ENCODE results near the gene EFHD1. TPM values are rescaled to one million over a fixed set of nuclear protein-coding genes. Genes with fewer than 3 reads are reported as not detected.

The EFHD1 gene
- total and polyA plus RNA-seq, 2 donors (not counting 1 experiment from before 2014, with no cell fraction given), result not detected

- Histone ChIP-seq H2AFZ (ENCODE audit: insufficient read depth, low read depth, low read length, poor library complexity, severe bottlenecking) (no peak overlapping the region), H4K20me1 (ENCODE audit: control insufficient read depth, insufficient read depth, low read length, poor library complexity, severe bottlenecking) (no peaks in the 10 kb centered on the region), H3K4me2 (replicated peaks; ENCODE audit: low read depth, low read length, poor library complexity, severe bottlenecking) (no peak overlapping the region)
Observed at GRCh38 chr2:232610081-232610480, 23.3 kb upstream of the EFHD1 start.

DNA sequence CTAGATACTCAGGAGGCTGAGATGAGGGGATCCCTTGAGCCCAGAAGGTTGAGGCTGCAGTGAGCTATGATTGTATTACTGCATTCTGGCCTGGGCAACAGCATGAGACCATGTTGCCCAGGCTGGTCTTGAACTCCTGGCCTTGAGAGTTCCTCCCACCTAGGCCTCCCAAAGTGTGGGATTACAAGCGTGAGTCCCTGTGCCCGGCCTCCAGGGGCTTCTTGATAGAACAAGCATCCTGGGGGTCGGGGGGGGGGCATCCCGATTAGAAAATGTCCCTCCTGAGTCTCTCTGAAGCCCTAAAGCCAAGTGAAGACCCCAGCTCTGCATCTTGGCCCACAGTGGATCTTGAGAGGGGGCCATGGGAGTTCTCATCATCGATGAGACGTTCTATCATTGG lies 22.3 kb upstream of the EFHD1 start:
- Histone ChIP-seq H3K4me3 (ENCODE audit: control extremely low read depth in 1 of 5, extremely low read depth in 1 of 5, insufficient read depth in 1 of 5, low read depth in 2 of 5, low read length in 4 of 5) (no peak overlapping the region), H3K9ac (ENCODE audit: low read length) (no peak overlapping the region), H4K20me1 (ENCODE audit: control insufficient read depth, insufficient read depth, low read length, poor library complexity, severe bottlenecking) (no peaks in the 10 kb centered on the region), H3K36me3 (replicated peaks in 1 of 2; ENCODE audit: control extremely low read depth in 1 of 2, control insufficient read depth in 1 of 2, extremely low read depth in 1 of 2, insufficient read depth in 2 of 2, low read length in 1 of 2) (no peaks in the 10 kb centered on the region), H3K9me3 (ENCODE audit: control extremely low read depth in 1 of 3, control insufficient read depth in 2 of 3, insufficient read depth in 1 of 3, low read length in 2 of 3) (peaks cover 0 to 3% (median 0%) of the 10 kb centered on the region in 3 donors), H3K27ac (ENCODE audit: low read length in 2 of 2) (no peak overlapping the region), H3K27me3 (replicated peaks in 1 of 4; ENCODE audit: control extremely low read depth in 1 of 4, control insufficient read depth in 3 of 4, insufficient read depth in 4 of 4, low read length in 3 of 4) (peaks cover 0 to 2% (median 0%) of the 10 kb centered on the region in 4 experiments), H3K4me1 (ENCODE audit: control insufficient read depth in 2 of 2, insufficient read depth in 2 of 2, low read length in 2 of 2) (peaks cover 0 to 4% of the 10 kb centered on the region in 2 donors), H3K4me2 (replicated peaks; ENCODE audit: low read depth, low read length, poor library complexity, severe bottlenecking) (no peak overlapping the region), H3K79me2 (ENCODE audit: control insufficient read depth, insufficient read depth, low read length) (no peaks in the 10 kb centered on the region), H2AFZ (ENCODE audit: insufficient read depth, low read depth, low read length, poor library complexity, severe bottlenecking) (no peak overlapping the region)
- DNase-seq (no peak), ATAC-seq (ENCODE audit: low read depth) (no peak)
- Mint-ChIP-seq H3K27ac (no peak overlapping the region), H3K4me1 (peaks cover 2% of the 10 kb centered on the region), H3K4me3 (no peak overlapping the region), H3K9me3 (ENCODE audit: insufficient read depth) (no peaks in the 10 kb centered on the region), H3K27me3 (peaks cover 2% of the 10 kb centered on the region)
- ChIA-PET CTCF (interaction anchor here (0.7 to 1.1 kb wide), 3 partner anchors 9 to 31 kb away, joined by 3 to 5 read pairs (median 4); partner anchors contain the start of gene EFHD1), POLR2A (no interaction called here)
- no peak for TF ChIP-seq CTCF (IDR thresholded peaks at IDR 0.05)
- TF ChIP-seq EZH2 (IDR thresholded peaks at IDR 0.05; ENCODE audit: borderline replicate concordance, insufficient read depth, low read depth, low read length, poor library complexity, severe bottlenecking), result no peak
- WGBS (ENCODE audit: insufficient coverage), result 91% methylated on average over 6 of the region's 6 CpGs
- intact Hi-C loops (cut with micrococcal nuclease), result loop anchor here (1.0 kb wide), 1 partner anchor 640 kb away; the partner anchor contains the start of gene ATG16L1

More at GRCh38 chr2:232610081-232610480, 23.3 kb upstream of the EFHD1 start:
- Histone ChIP-seq H3K27ac (ENCODE audit: low read length in 2 of 2) (no peak overlapping the region), H3K27me3 (replicated peaks in 1 of 4; ENCODE audit: control extremely low read depth in 1 of 4, control insufficient read depth in 3 of 4, insufficient read depth in 4 of 4, low read length in 3 of 4) (peaks cover 0 to 2% (median 0%) of the 10 kb centered on the region in 4 experiments), H3K36me3 (replicated peaks in 1 of 2; ENCODE audit: control extremely low read depth in 1 of 2, control insufficient read depth in 1 of 2, extremely low read depth in 1 of 2, insufficient read depth in 2 of 2, low read length in 1 of 2) (no peaks in the 10 kb centered on the region), H3K4me1 (ENCODE audit: control insufficient read depth in 2 of 2, insufficient read depth in 2 of 2, low read length in 2 of 2) (peaks cover 3 to 8% of the 10 kb centered on the region in 2 donors), H3K9ac (ENCODE audit: low read length) (no peak overlapping the region), H3K9me3 (ENCODE audit: control extremely low read depth in 1 of 3, control insufficient read depth in 2 of 3, insufficient read depth in 1 of 3, low read length in 2 of 3) (peaks cover 0 to 3% (median 0%) of the 10 kb centered on the region in 3 donors), H3K79me2 (ENCODE audit: control insufficient read depth, insufficient read depth, low read length) (no peaks in the 10 kb centered on the region), H3K4me3 (ENCODE audit: control extremely low read depth in 1 of 5, extremely low read depth in 1 of 5, insufficient read depth in 1 of 5, low read depth in 2 of 5, low read length in 4 of 5) (no peak overlapping the region)
- TF ChIP-seq CTCF (IDR thresholded peaks at IDR 0.05) (no peak), EZH2 (IDR thresholded peaks at IDR 0.05; ENCODE audit: borderline replicate concordance, insufficient read depth, low read depth, low read length, poor library complexity, severe bottlenecking) (no peak)
- intact Hi-C loops (cut with micrococcal nuclease), result no loop called here
- ATAC-seq (ENCODE audit: low read depth) (no peak), DNase-seq (no peak)
- 92% methylated on average over 3 of the region's 3 CpGs for WGBS (ENCODE audit: insufficient coverage)
- Mint-ChIP-seq H3K27me3 (peaks cover 5% of the 10 kb centered on the region), H3K9me3 (ENCODE audit: insufficient read depth) (no peaks in the 10 kb centered on the region), H3K27ac (no peak overlapping the region), H3K4me1 (peaks cover 9% of the 10 kb centered on the region), H3K4me3 (no peak overlapping the region)
- POLR2A ChIA-PET, result no interaction called here
- CTCF ChIA-PET, result no interaction called here
